HG02973 (cell line): ENCODE data around the gene IRF4.
"Not testable (repeated sequence)": the region's sequence is repeated elsewhere in the genome, so short reads cannot be mapped to it uniquely, and the experiment has no call there.

Source experiments
- ATAC-seq: cut with Tn5 transposase; IDR thresholded peaks from one replicate; pipeline ENCODE4 v1.9.1; 2021; ENCODE audit warnings: moderate library complexity; ENCODE audit not compliant: unreplicated experiment

The IRF4 gene

DNA sequence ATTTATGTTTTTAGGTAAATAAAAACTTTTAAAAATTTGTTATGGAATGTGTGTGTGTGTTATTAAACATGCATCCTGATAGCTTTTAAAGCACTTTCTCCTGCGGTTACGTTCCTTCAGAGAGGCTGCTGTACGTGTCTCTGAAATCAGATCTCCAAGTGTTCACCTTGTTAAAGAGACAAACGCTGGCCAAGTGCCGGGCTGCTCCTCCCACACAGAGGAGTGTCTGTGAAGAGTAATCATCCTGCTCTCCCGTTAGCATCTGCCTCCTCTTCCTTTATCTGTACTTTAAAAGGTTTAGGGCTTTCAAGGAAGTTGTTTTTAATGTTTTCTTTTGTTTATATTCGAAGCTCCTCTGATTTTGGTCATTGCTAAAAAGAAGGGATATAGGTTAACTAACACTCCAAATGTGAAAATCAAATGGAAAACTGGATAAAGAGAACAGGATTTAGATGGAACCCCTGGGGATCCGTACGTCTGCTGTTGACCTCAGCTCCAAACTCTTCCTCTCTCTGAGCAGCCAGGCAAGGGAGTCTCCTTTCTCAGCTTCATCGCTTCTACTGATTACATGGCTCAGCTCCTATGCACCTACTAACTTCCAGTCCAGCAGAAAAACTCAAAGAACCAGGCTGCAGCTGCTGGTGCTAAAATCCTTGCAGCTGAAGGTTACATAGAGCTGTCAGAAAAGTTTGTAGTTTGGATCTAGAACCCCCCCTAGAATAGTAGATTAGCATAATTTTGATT, 20.0 kb downstream of the IRF4 start:
- no peak for ATAC-seq

- no peak for ATAC-seq
Observed at GRCh38 chr6:412146-412886, 20.8 kb downstream of the IRF4 start.

GRCh38 chr6:414447-414846, 22.9 kb downstream of the IRF4 start:
- no peak for ATAC-seq

DNA sequence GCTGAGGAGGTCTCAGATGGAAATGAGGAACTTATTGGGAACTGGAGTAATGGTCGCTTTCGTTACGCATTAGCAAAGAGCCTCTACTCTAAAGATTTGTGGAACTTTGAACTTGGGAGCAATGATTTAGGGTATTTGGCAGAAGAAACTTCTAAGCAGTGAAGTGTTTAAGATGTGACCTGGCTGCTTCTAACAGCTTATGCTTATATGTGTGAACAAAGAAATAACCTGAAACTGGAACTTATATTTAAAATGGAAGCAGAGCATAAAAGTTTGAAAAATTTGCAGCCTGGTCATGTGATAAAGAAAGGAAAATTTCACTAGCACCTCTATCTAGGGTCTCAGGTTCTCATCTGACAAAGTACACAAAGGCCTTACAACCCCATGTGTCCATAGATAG, 23.5 kb downstream of the IRF4 start:
- ATAC-seq, result no peak

DNA sequence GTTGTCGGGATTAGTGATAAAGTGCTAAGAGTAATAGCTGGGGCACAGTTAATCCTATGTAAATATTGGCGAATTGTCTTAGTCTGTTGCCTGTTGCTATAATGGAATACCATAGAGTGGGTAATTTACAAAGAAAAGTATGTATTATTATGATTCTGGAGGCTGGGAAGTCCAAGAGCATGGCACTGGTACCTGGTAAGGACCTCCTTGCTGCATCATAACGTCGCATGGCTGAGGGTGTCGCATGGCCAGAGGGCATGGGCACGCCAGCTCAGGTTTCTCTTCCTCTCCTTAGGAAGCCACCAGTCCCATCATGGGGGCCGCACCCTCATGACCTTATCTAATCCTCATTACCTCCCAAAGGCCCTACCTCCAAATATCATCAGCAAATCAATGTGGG, 29.7 kb downstream of the IRF4 start:
- ATAC-seq, result no peak

- ATAC-seq, result no peak
Observed at GRCh38 chr6:422433-423054, 31.0 kb downstream of the IRF4 start.

DNA sequence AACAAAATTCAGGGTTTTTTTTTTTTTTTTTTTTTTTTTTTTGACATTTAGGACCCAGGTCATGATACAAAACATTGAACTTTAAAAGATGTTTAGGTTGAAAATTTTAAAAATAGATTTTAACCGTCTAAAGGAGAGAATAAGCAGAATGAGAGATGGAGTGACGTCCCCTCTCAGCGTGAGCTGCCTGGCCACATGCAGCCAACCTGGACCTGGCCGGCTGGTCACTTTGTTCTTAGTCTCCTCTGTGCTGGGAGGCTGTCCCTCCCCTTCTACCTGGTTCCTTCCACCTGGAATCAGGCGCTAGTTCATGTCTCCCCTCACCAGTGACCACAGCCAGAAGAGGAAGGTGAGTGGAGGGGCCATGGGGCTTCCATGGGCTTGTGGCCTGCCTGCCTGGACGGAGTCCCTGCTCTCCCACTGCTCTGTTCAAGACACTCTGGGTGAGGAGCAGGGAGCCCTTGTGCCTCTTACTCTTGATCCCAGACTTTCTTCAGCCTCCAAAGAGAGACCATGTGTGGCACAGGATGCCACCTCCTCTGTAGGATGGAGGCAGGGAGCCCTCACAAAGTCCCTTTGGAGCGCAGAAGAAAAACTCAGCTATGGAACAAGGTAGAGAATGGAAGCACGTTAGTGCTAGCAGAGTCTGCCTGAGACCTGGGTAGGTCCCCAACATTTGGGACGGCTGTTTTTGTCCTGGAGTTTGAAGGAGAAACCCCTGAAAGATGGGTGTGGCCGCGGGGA, 31.7 kb downstream of the IRF4 start:
- no peak for ATAC-seq

GRCh38 chr6:423799-424345, 32.3 kb downstream of the IRF4 start:
- ATAC-seq, result no peak

GRCh38 chr6:424741-425417, 33.3 kb downstream of the IRF4 start:
- no peak for ATAC-seq

DNA sequence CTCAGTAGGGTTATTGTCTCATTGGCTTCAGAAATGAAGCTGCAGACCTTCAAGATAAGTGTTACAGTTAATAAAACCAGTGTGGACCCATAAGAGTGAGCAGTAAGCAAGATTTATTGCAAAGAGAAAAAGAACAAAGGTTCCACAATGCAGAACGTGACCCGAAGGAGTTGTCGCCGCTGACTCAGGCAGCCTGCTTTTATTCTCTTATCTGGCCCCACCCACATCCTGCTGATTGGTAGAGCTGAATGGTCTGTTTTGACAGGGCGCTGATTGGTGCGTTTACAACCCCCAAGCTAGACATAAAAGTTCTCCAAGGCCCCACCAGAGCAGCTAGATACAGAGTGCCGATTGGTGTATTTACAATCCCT, 33.9 kb downstream of the IRF4 start:
- not testable (repeated sequence) for ATAC-seq

- ATAC-seq, result not testable (repeated sequence)
Observed at GRCh38 chr6:426198-426738, 34.7 kb downstream of the IRF4 start.

- no peak for ATAC-seq
Observed at GRCh38 chr6:428047-428603, 36.6 kb downstream of the IRF4 start.

GRCh38 chr6:429515-430121, 38.1 kb downstream of the IRF4 start:
- ATAC-seq, result no peak

DNA sequence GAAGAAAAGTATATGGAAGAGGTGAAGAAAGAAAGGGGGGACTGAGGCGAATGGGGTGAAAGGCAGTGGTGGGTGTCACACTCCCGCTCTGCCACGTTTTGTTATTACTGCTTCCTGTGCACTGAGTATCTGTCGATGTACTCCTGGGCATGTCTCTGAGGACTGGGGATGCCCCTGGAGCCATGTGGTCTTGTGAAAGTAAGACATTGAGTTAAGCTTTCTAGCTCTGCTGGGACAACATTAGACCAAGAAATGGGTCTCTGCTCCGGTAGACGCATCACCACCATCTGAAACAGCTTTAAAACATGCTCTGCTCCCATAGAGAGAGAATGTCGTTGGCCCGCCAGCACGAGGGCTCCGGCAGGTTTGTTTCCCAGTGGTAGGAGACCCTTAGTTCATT, 40.0 kb downstream of the IRF4 start:
- no peak for ATAC-seq

DNA sequence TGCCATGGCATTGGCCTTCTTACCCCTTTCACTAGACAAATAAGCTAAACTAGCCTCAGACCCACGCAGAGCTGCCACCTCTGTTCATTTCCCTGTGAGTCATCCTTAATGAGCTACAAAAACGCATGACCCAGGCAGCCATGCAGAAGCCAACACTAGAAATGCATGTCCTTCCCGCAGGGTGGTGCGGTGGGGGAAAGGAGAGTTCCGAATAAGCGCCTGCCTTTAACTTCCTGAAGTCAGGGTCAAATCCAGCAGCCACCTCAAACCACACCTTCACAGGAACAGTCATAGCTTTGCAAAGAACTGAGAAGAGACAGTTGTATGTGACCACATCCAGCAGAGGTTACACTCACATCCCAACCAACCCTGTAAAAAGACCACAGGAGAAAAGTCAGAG, 40.4 kb downstream of the IRF4 start:
- no peak for ATAC-seq

GRCh38 chr6:434051-434705, 42.6 kb downstream of the IRF4 start:
- no peak for ATAC-seq

DNA sequence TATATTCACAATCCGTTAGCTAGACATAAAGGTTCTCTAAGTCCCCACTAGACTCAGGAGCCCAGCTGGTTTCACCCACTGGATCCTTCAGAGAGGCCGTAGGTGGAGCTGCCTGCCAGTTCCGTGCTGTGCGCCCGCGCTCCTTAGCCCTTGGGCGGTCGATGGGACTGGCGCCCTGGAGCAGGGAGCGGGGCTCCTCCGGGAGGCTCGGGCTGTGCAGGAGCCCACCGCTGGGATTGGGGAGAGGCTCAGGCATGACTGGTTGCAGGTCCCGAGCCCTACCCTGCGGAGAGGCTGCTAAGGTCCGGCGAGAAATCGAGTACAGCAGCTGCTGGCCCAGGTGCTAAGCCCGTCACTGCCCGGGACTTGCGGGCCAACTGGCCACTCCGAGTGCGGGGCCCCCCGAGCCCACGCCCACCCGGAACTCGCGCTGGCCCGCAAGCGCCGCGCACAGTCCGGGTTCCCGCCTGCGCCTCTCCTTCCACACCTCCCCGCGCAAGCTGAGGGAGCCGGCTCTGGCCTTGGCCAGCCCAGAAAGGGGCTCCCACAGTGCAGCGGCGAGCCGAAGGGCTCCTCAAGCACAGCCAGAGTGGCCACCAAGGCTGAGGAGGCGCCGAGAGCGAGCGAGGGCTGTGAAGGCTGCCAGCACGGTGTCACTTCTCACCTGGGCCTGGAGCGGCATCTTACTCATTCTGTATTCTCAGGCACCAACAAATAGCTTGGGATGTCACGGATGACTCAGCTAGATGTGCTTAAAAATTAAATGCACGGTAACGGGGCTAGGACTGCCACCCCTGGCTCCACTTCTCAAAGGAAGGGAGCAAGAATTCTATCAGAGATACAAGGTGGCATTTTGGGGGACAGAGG, 44.1 kb downstream of the IRF4 start:
- ATAC-seq, result no peak
